HuH-7 (cell line): Measurements from ENCODE around the gene JUND.

ENCODE experiments used
- DNase-seq: peaks from one replicate; pipeline ENCODE4 v3.0.0; 2011; ENCODE audit warnings: low spot score

JUND gene

GRCh38 chr19:18289471-18290301 is 8.3 kb upstream of the JUND start:
- no peak for DNase-seq

GRCh38 chr19:18287836-18288772 is 6.7 kb upstream of the JUND start:
- DNase-seq = no peak

- no peak for DNase-seq
These were observed 5.7 kb upstream of the JUND start for GRCh38 chr19:18286973-18287635.

GRCh38 chr19:18284712-18285360 is 3.4 kb upstream of the JUND start:
- no peak for DNase-seq

- DNase-seq = no peak
These were observed 1.9 kb upstream of the JUND start for GRCh38 chr19:18283338-18283737.

GRCh38 chr19:18282788-18283141 is 1.3 kb upstream of the JUND start:
- DNase-seq = no peak

- no peak for DNase-seq
These were observed 782 bp upstream of the JUND start for GRCh38 chr19:18282021-18282787.

GRCh38 chr19:18280247-18281081 is 958 bp downstream of the JUND start:
- DNase-seq = peak; percentile 54

- DNase-seq = peak; percentile 85
These were observed 1.7 kb downstream of the JUND start for GRCh38 chr19:18279516-18280246.

GRCh38 chr19:18279266-18279515 is 2.2 kb downstream of the JUND start:
- DNase-seq = no peak

- no peak for DNase-seq
These were observed 2.7 kb downstream of the JUND start for GRCh38 chr19:18278521-18279265.

GRCh38 chr19:18274781-18275356 is 6.6 kb downstream of the JUND start:
- peak; percentile 62 for DNase-seq

GRCh38 chr19:18274219-18274780 is 7.1 kb downstream of the JUND start, which contains the start of gene IQCN:
Gene IQCN, minus strand, starts transcription at chr19:18274452. Its CDS starts 4,974 bp downstream, at chr19:18269478.
- no peak for DNase-seq

- DNase-seq = no peak
These were observed 7.7 kb downstream of the JUND start for GRCh38 chr19:18273561-18274218.

GRCh38 chr19:18271433-18271841 is 10.0 kb downstream of the JUND start:
- no peak for DNase-seq

GRCh38 chr19:18270326-18270725 is 11.1 kb downstream of the JUND start:
- no peak for DNase-seq

- DNase-seq = no peak
These were observed 12.2 kb downstream of the JUND start for GRCh38 chr19:18269070-18269723.
